Right renal pelvis (tissue), 4 donors: ENCODE data around the gene TOR1A. TPM values are rescaled to one million over a fixed set of nuclear protein-coding genes. Genes with fewer than 3 reads are reported as not detected.
A peak's percentile ranks its signal among the peaks of the same experiment; 100 is the strongest.
"Not testable (repeated sequence)": the region's sequence is repeated elsewhere in the genome, so short reads cannot be mapped to it uniquely, and the experiment has no call there.

Experiments
- DNase-seq, 4 donors: peaks; one replicate each; pipeline ENCODE4 v3.0.0-alpha.2; 2013; ENCODE audit warnings: low read depth in 4 of 4, low spot score in 3 of 4, missing footprints in 1 of 4
- polyA plus RNA-seq, 4 donors: library from polyadenylated mRNA; unstranded; fragments of 120-200 nt; gene quantifications; one replicate each; pipeline ENCODE4 v1.2.1, GENCODE V29; 2013; ENCODE audit not compliant: insufficient read length in 4 of 4

Gene TOR1A
- polyA plus RNA-seq, 4 donors, result 44.0 to 46.4 (median 44.2) TPM

DNA sequence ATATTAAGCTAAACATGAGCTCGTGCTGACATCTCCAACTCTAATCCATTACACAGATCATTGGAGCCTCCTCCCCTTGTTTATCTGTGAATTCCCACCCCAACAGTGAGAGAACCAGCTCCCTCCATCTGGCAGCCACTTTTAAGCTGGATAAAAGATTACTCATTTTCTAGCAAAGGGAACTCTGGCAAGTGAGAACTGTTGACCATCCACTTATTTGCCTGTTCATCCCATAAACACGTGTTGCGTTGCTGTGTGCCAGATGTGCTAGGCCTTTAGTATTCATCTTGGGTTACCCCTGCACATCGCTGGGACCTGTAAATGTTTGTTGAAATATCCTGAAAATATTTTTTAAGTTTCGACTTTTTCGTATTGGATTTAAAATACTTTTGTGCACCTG is 2.4 kb upstream of the TOR1A start:
- DNase-seq, result no peak

DNA sequence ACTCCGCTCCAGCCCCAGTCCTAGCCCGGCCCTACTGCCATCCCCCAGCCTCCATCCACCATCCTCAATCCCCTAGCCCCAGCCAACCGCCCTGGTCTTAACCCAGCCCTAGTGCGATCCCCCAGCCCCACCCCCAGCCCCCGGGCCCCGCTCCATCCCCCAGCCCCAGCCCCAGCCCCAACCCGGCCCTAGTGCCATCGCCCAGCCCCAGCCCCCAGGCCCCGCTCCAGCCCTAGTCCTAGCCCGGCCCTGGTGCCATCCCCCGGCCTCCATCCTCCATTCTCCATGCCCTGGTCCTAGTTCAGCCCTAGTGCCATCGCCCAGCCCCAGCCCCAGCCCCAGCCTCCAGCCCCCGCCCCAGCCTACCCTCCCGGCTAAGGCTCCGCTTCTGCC is 398 bp downstream of the TOR1A start:
- no peak for DNase-seq

DNA sequence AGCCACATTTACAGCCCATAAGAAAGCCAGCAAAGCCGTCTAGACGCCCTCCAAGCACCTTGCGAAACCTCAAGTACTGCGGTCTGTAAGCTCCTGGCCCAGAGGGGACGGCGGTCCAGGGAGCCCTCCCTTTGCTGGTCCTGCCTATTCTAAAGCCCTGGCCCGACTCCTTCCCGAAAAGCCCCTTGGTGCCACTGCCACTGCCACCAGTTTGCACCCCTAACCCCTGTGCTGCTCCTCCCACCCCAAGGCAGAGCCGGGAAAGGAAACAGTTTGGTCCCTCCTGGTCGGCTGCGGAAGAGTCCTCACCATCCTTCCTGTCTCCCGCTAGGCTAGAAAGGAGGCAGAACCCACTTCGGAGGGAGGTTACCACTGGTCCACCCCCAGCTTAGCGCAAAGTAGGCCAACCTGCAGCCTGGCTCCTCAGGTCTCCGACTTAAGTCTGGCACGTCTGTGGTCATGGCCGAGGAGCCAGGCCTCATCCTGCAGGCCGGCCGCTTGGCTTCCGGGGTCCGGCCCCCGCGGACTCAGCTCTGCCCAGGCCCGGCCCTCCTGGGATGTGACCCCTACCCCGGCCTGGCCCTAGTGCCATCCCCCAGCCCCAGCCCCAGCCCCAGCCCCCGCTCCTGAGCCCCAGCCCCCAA is 916 bp downstream of the TOR1A start:
- DNase-seq, result no peak

DNA sequence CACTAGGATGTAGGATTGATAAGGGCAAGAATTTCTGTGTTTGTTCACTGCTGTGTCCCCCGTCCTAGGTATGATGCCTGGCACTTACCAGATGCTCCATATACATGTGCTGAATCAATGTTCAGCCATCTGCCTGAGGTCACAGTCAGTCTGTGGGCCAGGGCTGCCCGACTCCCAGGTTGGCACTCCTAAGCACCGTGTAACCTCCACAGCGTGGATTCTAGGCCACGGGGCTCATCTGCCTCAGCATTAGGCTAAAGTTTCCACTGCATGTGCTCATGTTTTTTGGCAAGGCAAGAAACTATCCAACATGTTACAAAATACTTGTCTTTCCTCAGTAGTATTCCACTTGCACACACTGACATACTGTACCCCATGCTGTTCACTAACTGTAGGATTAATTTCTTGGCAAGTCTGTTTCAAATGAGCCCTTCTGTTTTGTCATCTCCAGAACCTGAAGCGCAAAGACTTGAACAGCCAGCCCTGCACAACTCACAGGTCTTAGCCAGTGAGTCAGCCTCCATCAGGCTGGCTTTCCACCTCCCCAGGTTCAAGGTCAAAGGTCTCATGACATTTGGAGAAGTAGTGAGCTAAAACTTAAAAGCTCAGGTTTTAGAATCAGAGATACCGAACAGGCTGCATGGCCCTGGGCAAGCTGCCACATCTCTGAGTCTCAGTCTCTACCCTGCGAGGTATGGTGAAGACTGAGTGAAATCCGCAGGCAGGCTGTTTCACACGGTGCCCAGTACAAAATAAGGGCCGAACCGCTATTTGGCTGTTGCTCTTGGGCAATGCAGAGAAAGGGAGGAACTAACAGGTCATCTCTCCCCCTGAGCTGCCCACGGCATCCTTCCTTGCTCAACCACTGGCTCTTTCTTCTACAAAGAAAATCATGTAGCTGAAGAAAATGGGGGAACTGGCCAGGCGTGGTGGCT is 7.2 kb downstream of the TOR1A start:
- DNase-seq, result no peak

DNA sequence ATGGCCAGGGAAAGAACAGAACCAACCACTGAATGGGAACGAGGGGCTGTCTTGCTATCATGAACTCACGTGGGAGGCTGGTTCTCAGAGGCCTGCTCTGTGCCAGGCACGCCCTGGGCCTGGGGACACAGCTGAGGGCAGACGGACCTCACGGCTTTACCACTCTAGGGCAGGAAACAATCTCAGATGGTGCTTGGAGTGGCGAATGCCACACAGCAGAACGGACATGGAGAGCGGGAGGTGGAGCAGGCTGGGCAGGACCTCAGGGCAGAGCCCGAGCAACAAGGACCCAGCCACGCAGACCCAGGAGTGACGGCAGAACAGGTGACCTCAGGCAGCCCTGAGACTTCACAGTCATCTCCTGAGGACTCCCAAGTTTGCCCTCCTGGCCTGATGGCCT is 8.7 kb downstream of the TOR1A start:
- DNase-seq, result no peak

DNA sequence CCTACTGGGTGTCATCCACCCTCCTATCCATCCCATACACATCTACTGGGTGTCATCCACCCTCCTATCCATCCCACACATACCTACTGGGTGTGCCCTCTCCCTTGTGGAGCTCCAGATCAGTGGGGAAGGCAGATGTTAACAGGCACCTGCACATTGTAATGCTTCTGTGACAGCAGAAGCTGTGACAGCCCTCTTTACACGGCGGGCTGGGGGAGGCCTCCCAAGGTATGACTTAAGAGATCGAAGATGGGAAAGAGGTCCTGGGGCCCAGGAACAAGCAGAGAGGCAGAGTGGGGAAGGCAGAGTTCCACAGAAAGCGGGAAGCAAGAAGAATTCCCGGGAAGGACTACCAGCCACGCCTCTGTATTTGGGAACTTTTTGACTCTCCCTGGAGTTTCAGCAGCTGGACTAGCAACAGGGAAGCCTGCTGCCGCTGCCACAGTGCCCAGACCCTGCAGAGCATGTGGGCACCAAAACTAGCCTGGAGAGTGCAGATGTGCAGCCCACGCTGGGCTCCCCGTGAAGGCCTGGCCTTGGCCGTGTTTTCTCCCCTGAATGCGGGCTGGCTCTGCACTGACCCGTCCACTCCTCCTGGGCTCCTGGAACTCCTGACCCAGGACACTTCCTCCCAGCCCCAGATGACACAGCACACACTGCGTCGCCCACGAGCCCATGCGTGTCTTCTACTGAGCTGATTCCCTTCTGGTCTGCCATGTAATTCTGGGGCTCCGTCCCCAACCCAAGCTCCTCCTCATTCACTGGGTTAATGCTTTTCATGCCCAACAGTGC is 9.3 kb downstream of the TOR1A start:
- no peak for DNase-seq

DNA sequence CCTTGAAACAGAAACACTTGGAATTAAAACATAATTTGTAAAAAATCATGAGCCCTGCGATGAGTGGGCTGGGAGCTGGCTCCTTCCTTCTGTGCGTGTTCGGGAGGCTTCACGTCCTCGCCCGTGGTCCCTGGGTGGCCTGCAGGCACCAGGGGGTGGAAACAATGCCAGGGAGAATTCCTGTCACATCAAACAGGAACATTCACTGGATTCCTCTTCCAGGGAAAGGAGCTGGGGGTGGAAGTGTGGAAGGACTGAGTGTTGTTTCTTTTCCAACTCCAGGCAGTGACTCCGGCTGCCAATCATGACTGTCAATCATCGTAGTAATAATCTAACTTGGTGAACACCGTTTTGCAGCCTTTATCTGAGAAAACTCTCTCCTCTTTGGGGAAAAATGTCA is 10.3 kb downstream of the TOR1A start:
- no peak for DNase-seq

DNA sequence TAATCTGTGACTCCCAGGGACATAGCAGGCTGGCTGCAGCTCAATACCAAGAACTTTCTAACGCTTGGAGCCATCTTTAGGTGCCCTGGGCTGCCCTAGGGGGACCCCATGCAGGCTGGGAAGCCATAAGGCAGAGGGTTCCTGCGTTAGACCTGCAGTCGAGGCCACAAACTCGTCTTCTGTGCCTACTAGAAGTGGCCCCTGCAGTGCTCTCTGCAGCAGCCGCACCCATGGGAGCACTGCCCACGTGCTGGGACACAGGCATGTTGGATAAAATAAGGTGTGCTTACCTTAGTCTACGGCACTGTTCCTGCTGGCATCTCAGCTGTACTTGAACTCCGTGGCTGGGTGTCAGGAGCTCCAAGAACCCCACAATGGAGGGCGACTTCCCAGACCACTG is 11.6 kb downstream of the TOR1A start:
- no peak for DNase-seq

DNA sequence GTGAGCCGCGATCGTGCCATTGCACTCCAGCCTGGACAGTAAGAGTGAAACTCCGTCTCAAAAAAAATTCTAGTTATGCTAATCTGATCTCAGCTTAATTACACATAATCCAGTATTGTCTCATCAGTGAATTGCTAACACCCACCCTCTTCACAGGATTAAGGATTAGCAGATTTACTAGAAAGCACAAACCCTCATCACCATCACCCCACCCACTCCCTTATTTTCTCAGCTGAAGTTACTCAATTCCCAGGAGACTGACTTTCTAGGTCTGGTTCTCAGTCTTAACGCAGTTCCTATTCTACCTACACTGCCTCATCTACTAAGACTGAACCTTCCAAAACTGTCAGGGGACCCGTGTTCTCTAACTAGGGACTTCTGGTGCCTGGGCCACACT is 12.0 kb downstream of the TOR1A start:
- DNase-seq, result no peak

DNA sequence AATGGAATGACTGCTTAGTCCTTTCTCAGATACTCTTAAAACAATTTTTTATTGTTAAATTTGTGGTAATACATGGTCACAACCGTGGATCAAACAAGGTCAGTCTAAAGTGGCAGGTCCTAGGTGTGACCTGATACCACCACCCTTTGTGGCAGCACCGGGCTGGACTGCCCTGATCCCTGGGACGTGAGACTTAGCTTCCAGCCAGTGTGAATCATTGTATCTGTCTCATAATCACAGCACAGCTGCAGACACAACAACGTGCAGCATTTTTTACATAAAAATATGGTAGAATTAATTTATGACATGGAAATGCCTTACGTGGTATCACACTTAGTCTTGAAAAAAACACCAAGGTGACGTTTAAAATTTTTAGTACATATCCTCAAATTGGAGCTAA is 13.1 kb downstream of the TOR1A start:
- no peak for DNase-seq

DNA sequence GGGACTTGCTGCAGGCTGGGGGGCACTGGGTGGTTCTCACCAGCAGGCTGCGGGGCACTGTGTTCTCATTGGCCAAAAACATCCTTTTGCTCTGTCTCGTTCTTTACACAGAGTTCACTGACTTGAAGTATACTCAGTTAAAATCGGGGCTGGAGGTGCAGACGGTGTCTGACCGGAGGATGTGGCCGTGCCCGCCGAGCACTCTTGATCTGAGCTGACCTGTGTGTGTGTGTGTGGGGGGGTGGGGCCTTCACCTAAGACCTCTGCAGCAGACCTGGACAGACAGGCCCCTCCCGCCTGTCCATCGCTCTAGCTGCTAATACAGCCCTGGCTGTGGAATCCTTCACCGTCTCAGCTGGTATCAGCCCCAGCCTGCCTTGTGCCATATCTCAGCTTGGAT is 13.8 kb downstream of the TOR1A start:
- no peak for DNase-seq

DNA sequence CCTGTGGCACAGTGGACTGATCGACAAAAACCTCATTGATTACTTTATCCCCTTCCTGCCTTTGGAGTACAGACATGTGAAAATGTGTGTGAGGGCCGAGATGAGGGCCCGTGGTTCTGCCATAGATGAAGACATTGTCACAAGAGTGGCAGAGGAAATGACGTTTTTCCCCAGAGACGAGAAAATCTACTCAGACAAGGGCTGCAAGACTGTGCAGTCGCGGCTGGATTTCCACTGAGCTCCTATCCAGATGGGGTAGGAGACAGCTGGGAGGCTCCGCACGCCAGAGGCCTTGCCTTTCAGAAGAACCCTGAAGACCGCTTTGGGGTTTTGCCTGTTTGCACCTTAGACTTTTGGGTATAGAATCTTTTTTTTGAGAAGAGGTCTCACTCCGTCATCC is 14.6 kb downstream of the TOR1A start:
- no peak for DNase-seq

DNA sequence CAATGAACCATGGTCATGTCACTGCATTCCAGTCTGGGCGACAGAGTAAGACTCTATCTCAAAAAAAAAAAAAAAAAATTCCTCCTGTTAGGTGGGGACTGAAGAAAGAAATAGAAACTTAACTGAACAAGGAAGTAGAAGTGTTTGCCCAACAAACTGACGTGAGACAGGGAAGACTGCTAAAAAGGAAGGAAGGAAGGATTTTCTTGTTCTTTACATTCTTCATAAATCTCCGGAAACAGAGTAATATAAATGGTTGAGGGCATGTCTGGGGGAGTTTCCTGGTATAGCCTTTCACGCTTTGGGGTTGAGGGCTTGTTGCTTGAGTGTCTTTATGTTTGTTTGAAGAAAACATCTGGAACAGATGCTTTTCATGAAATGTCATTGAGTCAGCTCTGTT is 17.9 kb downstream of the TOR1A start:
- no peak for DNase-seq

DNA sequence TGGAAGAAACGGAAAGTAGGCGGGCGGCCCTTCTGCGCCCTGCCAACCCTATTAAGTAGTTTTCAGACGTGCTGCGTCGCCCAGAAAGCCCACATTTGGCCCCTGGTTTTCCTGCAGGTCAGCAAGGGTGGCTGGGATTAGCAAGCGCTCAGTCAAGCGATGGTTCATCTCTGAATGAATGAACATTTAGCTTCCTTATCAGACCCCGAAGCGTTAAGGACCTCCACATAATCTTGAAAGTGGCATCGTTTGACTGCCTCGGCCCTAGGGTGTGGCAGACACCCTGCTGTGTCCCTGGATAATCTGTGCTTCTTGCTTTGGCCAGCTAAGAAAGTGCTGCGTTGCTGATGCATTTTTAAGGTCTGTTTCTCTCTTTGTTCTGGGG is 20.3 kb downstream of the TOR1A start:
- peak in 1 of 4 donors; percentile 2 for DNase-seq

DNA sequence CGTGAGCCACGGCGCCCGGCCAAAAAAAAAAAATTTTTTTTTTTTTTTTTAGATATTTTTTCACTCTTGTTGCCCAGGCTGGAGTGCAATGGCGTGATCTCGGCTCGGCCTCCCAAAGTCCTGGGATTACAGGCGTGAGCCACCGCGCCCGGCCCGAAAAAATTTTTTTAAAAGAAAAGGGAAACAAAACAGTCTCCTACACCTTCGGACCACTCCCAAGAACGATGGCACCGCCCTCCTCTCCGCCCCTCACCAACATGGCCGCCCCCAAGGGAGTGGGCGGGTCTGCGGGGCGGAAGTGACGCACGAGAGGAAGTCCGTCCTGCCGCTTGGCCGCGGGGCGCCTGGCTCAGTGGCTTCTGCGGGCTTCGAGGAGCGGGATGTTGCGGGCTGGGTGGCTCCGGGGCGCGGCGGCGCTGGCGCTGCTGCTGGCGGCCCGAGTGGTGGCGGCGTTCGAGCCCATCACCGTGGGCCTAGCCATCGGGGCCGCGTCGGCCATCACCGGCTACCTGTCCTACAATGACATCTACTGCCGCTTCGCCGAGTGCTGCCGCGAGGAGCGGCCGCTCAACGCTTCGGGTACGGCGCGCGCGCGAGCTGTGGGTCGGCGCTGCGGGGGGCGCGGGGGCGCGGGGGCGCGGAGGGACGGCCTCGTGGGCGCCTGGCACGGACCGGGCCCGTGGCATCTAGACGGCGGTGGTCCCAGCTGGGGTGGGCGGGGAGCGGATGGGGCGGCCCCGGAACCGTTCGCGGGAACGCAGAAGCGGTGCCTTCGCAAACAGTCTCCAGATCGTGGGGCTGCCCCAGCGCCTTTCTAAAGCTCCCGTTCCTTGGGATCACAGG is 20.9 kb downstream of the TOR1A start, which contains the start of gene TOR1B:
TOR1B (plus strand) TSS at position 352 of the 843 bp plus-strand sequence; CDS start at position 381, 29 bp downstream.
- peak; percentile 89 to 92 (median 90) for DNase-seq

DNA sequence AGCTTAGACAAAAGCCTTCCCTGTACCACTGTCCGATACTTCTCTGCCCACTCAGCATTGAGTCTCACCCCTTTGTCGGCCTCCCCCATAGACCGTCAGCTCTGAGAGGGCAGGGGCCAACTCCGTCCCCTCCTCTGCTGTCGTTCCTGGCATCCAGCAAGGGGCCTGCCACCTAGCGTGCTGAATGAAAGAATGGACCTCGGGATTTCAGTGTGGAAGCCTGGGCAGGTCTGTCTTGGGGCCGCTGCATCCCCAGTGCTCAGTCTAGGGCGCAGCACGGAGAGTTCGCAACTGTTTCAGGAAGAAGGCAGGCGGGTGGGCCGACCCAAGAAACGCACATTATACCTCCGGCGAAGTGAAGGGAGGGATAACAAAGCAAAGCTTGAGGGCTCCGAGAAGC is 22.4 kb downstream of the TOR1A start:
- DNase-seq, result no peak

DNA sequence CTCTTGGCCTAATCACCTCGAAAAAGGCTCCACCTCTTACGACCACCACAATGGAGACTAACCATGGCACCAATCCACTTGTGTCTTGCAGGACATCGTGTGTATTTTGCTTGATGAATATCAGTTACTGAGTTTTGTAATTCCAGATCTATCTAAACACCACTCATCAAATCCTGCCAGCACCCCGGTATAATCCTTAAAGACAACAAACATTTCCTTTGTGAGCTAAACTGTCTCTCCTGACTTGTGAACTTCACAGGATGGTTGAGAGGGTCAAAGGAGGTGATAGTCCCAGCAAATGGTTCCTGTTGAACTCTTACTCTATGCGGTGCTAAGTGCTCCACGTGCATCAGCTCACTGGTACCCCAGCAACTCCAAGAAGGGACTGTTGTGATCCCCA is 25.0 kb downstream of the TOR1A start:
- no peak for DNase-seq

DNA sequence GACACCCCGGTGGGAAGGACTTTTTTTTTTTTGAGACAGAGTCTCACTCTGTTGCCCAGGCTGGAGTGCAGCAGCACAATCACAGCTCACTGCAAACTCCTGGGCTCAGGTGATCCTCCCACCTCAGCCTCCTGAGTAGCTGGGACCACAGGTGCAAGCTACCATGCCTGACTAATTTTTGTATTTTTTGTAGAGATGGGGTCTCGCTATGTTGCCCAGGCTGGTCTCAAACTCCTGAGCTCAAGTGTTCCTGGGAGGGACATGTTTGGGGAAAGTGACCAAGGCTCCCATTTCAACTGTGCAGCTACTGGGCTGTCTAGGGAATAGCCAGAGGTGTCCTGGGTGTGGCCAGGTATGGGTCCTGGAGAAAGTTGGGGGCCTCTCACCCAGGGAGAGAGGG is 27.9 kb downstream of the TOR1A start:
- DNase-seq, result not testable (repeated sequence)

DNA sequence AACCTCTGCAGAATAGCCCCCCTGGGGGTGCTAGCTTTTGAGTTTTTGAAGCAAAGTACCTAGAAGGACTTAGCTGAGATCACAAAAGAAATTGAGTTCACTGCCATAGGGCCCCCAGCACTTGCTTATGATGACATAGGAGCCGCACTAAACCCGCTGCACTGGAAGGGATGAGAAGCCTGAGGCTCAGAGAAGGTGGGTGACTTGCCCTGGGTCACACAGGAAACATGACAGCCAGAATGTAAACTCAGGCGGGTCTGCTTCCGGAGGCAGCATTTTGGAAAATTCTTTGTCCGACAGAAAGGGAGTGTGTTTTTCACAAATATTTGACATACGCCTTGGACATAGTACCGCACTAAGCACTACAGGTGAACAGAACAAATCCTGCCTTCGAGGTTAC is 29.4 kb downstream of the TOR1A start:
- no peak for DNase-seq

DNA sequence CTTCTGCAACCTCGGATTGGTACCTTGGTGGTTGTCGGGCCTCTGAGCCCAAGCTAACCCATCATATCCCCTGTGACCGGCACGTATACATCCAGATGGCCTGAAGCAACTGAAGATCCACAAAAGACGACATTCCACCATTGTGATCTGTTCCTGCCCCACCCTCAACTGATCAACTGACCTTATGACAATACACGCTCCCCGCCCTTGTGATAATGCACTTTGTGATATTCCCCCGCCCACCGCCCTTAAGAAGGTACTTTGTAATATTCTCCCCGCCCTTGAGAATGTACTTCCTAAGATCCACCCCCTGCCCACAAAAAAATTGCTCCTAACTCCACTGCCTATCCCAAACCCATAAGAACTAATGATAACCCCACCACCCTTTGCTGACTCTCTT is 37.5 kb downstream of the TOR1A start:
- no peak for DNase-seq
